AML-193 (cell line): ENCODE measurements around the gene MED13L.
A peak's percentile ranks its signal among the peaks of the same experiment; 100 is the strongest.

Source experiments
- DNase-seq, 2 experiments: peaks; one replicate each; lab custom pipeline; 2025; lab: John Stamatoyannopoulos, UW

Gene MED13L

DNA sequence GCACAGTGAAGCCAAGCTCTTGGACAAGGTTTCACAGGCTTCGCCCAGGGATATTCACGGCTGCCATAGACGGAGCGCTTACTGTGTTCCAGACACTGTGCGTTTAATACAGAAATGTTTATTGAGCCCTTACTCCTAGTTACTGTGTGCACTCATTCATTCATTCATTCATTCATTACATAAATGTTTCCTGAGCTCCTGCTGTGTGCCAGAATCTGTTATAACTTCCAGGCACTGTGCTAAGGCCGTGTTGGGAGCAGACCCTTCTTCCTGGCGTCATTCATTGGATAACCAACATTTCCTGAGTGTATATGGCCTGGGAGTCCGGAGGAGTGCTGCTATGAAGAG lies 760 bp upstream of the MED13L start:
- DNase-seq, result no peak

DNA sequence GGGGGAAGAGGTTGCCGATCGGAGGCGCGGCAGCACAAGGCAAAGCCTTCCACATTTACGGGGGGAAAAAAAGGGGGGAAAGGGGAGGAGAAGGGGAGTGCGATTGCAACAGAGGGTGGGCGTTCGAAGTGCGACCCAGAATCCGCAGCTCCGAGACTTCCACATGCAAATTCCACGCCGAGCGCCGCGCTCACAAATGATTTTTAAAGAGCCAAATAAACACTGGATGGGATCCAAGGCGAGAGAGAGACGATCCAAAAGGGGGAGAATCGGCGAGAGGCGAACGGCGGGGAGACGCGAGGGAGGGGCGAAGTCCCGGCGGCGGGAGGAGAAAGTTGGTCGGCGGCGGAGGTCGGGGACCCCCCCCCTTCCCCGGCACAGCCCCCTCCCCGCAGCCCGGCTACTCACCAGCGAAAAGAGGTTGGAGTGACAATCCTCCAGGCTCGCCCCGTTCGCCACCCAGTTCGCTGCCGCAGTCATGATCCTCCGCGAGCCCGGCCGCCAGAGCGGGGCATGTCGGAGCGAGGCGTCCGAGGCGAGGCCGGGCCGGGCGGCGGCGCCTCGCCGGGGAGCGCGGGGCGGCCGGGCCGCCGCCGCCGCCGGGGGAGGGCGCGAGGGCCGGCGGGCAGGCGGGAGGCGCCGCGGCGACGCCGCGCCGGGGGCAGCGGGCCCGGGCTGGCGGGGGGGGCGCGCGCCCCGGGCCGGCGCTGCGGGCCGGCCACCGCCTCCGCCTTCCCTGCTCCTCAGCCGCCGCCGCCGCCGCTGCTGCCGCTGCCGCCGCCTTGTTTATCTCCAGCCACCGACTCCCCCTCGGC lies 634 bp downstream of the MED13L start:
- DNase-seq, result peak; percentile 46 to 53

GRCh38 chr12:116274551-116275375 lies 2.7 kb downstream of the MED13L start:
- no peak for DNase-seq

GRCh38 chr12:116273813-116274550 lies 3.5 kb downstream of the MED13L start:
- DNase-seq, result no peak

- DNase-seq, result no peak
Observed at GRCh38 chr12:116267948-116268347, 9.5 kb downstream of the MED13L start.

DNA sequence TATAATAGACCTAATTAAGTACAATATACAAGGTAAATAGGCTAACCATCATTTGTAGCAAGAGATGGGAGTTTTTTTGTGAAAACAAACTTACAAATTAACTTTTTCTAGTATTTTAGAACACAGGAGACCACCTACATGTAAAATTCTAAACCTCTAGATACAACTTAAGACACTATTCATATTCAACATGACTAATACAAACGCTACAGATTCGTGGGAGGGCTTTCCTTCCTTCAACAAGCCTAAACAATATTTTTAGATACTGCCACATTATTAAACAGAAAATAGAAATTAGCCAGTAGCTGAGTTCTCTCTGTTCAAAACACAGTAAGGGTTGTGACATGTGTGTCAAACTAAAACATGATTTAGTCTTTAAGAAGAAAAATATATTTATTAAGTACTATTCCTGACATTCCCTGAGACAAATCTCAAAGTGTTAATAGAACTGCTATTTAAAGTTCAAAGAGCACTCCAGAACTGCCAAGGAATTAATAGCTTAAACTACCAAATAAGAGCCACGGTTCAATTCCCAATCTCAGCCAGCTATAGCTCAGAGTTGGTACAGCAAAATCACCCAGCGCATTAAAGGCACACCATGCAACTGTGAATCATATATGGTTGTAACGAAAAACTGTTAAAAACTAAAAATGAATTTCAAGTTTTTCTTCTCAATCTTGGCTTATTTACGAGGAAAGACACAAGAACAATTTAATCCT lies 10.7 kb downstream of the MED13L start:
- DNase-seq, result no peak

- no peak for DNase-seq
Observed at GRCh38 chr12:116266168-116266601, 11.3 kb downstream of the MED13L start.

GRCh38 chr12:116265351-116266147 lies 11.9 kb downstream of the MED13L start:
- no peak for DNase-seq

DNA sequence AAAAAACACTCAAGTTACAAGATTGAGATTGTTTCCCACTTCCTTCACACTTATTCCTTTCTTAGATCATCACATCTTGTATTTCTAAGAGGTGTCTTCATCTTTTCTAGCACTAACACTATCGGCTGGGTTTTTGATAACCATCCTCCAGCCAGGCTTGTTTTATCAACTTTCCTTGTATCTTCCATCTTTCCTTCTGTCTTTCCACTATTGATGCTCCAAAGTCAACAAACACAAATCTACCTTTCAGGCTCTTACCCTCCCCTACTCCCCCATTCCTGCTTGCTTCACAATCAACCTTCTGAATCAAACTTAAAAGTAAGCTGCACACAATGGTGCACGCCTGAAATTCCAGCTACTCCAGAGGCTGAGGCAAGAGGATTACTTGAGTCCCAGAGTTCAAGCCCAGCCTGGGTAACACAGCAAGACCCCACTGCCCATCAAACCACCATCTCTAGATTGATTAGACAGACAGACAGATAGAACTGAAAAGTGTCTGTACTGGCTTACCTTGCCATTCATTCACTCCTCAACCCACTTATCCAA lies 12.9 kb downstream of the MED13L start:
- DNase-seq, result no peak

- peak; percentile 19 to 23 for DNase-seq
Observed at GRCh38 chr12:116263844-116264243, 13.6 kb downstream of the MED13L start.

DNA sequence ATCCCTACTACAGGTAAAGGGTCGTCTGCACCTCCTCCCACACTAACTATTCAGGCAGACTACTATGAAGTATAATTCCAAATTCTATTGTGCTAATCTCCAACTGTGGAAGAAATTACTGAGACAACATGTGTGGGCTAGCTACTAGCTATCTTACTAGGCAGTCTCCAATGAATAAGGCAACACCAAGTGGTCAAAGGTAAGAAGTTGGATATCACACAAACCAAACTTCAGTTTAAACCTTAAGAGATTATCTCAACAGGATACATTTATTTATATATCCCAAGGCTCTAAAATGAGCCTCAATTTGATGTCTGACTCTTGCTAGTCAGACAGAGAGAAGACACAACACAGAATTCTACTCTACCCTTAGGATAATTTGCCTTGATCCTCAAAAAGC lies 14.1 kb downstream of the MED13L start:
- no peak for DNase-seq

GRCh38 chr12:116262741-116263140 lies 14.8 kb downstream of the MED13L start:
- DNase-seq, result no peak

- DNase-seq, result no peak
Observed at GRCh38 chr12:116261525-116262100, 15.9 kb downstream of the MED13L start.

- DNase-seq, result no peak
Observed at GRCh38 chr12:116259800-116260577, 17.5 kb downstream of the MED13L start.

GRCh38 chr12:116257826-116258225 lies 19.7 kb downstream of the MED13L start:
- no peak for DNase-seq

DNA sequence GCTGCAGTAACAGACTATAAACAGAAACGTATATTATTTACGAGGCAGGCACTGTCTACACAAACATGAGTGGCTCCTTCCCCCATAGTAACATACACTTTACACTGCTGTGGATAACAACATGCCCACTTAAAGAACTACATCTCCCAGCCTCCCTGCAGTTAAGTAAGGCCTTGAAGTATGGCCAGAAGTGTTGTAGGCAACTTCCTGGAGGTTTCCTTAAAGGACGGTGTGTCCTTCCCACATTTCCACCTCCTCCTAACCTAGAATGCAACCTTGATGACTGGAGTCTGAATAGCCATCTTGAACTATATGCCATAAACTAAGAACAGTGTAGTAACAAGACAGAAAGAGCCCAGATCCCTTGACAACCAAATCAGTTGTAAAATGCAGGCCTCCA lies 20.3 kb downstream of the MED13L start:
- no peak for DNase-seq

DNA sequence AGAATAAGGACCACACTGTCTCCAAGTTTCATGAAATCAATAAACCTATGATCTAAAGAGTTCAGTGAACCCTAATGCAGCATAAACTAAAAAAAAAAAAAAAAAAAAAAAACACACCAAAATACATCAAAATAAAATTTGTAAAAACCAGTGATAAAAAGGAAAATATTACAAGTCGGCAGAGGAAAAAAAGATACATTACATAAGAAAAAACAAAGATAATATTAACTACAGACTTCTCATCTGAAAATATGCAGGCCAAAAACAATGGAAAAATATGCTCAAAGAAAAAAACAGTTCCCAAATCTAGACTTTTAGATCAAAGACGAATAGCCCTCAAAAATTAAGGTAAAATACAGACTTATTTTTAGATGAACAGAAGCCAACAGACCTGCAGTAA lies 27.6 kb downstream of the MED13L start:
- no peak for DNase-seq

GRCh38 chr12:116248930-116249329 lies 28.6 kb downstream of the MED13L start:
- DNase-seq, result no peak

DNA sequence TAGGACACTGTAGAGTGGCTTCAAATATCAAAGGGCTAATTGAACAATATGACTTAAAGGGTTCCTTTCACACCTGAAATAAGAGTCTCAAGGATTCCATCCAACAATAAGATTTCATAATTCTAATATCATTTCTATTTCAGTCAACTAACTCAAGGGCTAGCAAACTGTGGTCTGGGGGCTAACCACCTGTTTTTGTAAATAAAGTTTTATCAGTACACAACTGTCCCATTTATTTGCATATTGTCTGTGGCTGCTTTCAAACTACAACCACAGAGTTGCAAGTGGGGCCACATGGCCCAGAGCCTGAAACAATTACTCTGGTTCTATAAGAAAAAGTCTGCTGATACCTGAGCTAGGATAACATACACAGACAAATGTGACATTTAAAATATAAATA lies 29.1 kb downstream of the MED13L start:
- DNase-seq, result no peak

DNA sequence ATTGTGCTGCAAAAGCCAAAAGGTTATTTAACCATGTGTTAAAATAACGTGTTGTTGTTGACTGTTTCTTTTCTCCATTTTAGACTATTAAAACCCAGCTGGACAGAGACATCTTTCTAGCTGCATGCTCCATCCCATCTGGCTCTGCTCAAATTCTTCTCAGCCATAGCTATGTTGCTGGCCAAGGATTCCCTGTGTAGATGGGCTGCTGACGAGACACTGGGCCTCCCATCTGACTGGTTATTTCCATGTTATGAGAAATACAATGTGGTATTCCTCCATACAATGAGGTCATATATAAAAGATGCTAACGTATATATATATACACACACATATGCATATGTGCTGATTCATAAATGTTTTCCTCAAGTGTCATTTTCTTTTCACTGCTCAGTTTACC lies 30.1 kb downstream of the MED13L start:
- DNase-seq, result no peak
